Trophoblast cell (in vitro differentiated cells and primary cell): ENCODE data around the gene EGFL8.

Experiments used
- DNase-seq, 2 donors: peaks; one replicate each; pipeline ENCODE4 v3.0.0-alpha.2; 2016
- H2AFZ ChIP-seq: 2 replicates; pipeline ENCODE4 v1.6.1; 2013; ENCODE audit warnings: low read length, moderate library complexity, mild to moderate bottlenecking; ENCODE audit not compliant: insufficient read depth, poor library complexity
- H2AK5ac ChIP-seq: 2 replicates; pipeline ENCODE4 v1.6.1; 2013; ENCODE audit warnings: mild to moderate bottlenecking, low read length
- H2BK120ac ChIP-seq: 2 replicates; pipeline ENCODE4 v1.6.1; 2013; ENCODE audit warnings: low read length, mild to moderate bottlenecking, moderate library complexity; ENCODE audit not compliant: insufficient read depth, poor library complexity
- H2BK12ac ChIP-seq: 2 replicates; pipeline ENCODE4 v1.6.1; 2013; ENCODE audit warnings: mild to moderate bottlenecking, low read length, moderate library complexity
- H2BK5ac ChIP-seq: 2 replicates; pipeline ENCODE4 v1.6.1; 2013; ENCODE audit warnings: low read length, low read depth, moderate library complexity, mild to moderate bottlenecking; ENCODE audit not compliant: poor library complexity
- H3K14ac ChIP-seq: 2 replicates; pipeline ENCODE4 v1.6.1; 2013; ENCODE audit warnings: mild to moderate bottlenecking, low read length
- H3K18ac ChIP-seq: 2 replicates; pipeline ENCODE4 v1.6.1; 2013; ENCODE audit warnings: mild to moderate bottlenecking, low read length
- H3K23ac ChIP-seq: 2 replicates; pipeline ENCODE4 v1.6.1; 2013; ENCODE audit warnings: low read length
- H3K27ac ChIP-seq: 2 replicates; pipeline ENCODE4 v1.5.1; 2013; ENCODE audit warnings: low read depth, mild to moderate bottlenecking, inconsistent platforms, low read length, moderate library complexity
- H3K27me3 ChIP-seq: 2 replicates; pipeline ENCODE4 v1.6.1; 2013; ENCODE audit warnings: inconsistent platforms, mild to moderate bottlenecking, low read length, moderate library complexity; ENCODE audit not compliant: insufficient read depth
- H3K36me3 ChIP-seq, 2 experiments: 1 replicate in 1 of 2; 2 replicates in 1 of 2; pipeline ENCODE4 v1.6.1; 2013; ENCODE audit warnings: low read length in 2 of 2, mild to moderate bottlenecking in 2 of 2, moderate library complexity in 1 of 2; ENCODE audit not compliant: insufficient read depth in 2 of 2, control insufficient read depth in 1 of 2
- H3K4ac ChIP-seq: 2 replicates; pipeline ENCODE4 v1.6.1; 2013; ENCODE audit warnings: low read depth, mild to moderate bottlenecking, low read length, moderate library complexity
- H3K4me1 ChIP-seq, 2 experiments: 1 replicate in 1 of 2; 2 replicates in 1 of 2; pipeline ENCODE4 v1.6.1; 2013; ENCODE audit warnings: low read length in 2 of 2, mild to moderate bottlenecking in 2 of 2, moderate library complexity in 1 of 2; ENCODE audit not compliant: insufficient read depth in 2 of 2, control insufficient read depth in 1 of 2
- H3K4me2 ChIP-seq: 2 replicates; pipeline ENCODE4 v1.6.1; 2013; ENCODE audit warnings: inconsistent platforms, mild to moderate bottlenecking, low read length, moderate library complexity
- H3K4me3 ChIP-seq: 2 replicates; pipeline ENCODE4 v1.5.1; 2013; ENCODE audit warnings: mild to moderate bottlenecking, low read depth, low read length, inconsistent platforms
- H3K79me1 ChIP-seq: one replicate; pipeline ENCODE4 v1.6.1; 2013; ENCODE audit warnings: low read length
- H3K79me2 ChIP-seq: 2 replicates; pipeline ENCODE4 v1.6.1; 2013; ENCODE audit warnings: low read length, mild to moderate bottlenecking; ENCODE audit not compliant: control insufficient read depth, insufficient read depth, poor library complexity
- H3K9ac ChIP-seq: 2 replicates; pipeline ENCODE4 v1.6.1; 2013; ENCODE audit warnings: mild to moderate bottlenecking, low read length
- H3K9me3 ChIP-seq: 2 replicates; pipeline ENCODE4 v1.6.1; 2013; ENCODE audit warnings: low read depth, mild to moderate bottlenecking, control low read depth, inconsistent platforms, low read length; ENCODE audit not compliant: insufficient read depth
- H4K12ac ChIP-seq: 2 replicates; pipeline ENCODE4 v1.6.1; 2013; ENCODE audit warnings: low read depth, mild to moderate bottlenecking, low read length, moderate library complexity
- H4K8ac ChIP-seq: 2 replicates; pipeline ENCODE4 v1.6.1; 2013; ENCODE audit warnings: low read depth, mild to moderate bottlenecking, low read length, moderate library complexity
- H4K91ac ChIP-seq: one replicate; pipeline ENCODE4 v1.6.1; 2013; ENCODE audit warnings: low read depth, mild to moderate bottlenecking, low read length, moderate library complexity
- WGBS: extraction: QIAGEN DNeasy Blood & Tissue Kit; methylation state at CpG from one replicate; pipeline ENCODE4 v1.1.7; 2013; ENCODE audit warnings: missing lambda C conversion rate; ENCODE audit not compliant: insufficient read length, insufficient coverage; ENCODE audit errors: extremely low coverage; 5-methylcytosine and 5-hydroxymethylcytosine counted together

The EGFL8 gene

DNA sequence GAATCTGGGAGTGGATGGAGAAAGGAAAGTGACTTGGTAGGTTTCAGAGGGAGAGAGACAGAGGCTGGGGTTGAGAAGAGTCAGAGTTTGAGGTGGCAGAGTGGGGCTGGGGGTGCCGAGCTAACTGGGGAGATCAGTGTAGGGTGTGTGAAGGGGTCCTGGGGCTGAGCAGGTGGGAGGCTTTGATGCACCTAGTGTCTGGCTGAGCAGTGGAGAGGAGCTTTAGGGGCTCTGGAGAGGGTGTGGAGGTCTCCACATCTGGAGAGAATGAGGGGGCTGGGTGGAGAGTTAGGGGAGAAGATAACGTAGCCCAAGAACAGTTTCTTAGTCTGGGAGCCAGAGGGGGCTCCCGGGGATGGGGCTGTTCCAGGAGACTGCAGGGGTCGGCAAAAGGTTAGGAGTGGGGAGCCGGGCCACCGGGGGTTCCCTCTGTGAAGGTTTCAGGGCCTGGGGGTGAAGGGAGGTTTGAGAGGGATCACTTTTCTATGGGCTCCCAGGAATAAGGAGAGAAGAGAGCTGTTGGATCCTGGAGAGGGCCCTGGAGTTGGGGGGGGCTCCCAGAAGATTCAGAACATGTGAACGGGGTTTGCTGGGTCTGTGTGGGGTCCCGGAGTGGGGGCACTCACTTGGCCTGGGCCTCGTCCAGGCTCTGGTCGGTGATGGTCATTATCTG, 24.8 kb downstream of the EGFL8 start:
- Histone ChIP-seq H3K79me1 (peaks cover 18% of the 10 kb centered on the region), H3K27me3 (no peaks in the 10 kb centered on the region), H2BK120ac (peak overlapping the region; percentile 47), H3K4me1 (peaks cover 10 to 26% of the 10 kb centered on the region in 2 experiments), H2AFZ (no peak overlapping the region), H2BK5ac (peak overlapping the region; percentile 75), H3K4ac (peak overlapping the region; percentile 85), H4K91ac (peak overlapping the region; percentile 81), H3K9ac (peak overlapping the region; percentile 62), H3K9me3 (no peaks in the 10 kb centered on the region), H3K36me3 (peaks cover 22% of the 10 kb centered on the region in 2 experiments), H3K27ac (peak overlapping the region; percentile 55), H3K79me2 (peaks cover 11% of the 10 kb centered on the region), H4K8ac (peak overlapping the region; percentile 61), H3K4me3 (peak overlapping the region; percentile 71), H3K18ac (peak overlapping the region; percentile 78), H3K23ac (no peak overlapping the region), H3K14ac (peak overlapping the region; percentile 94), H2AK5ac (peak overlapping the region; percentile 48), H4K12ac (peak overlapping the region; percentile 68), H3K4me2 (peak overlapping the region; percentile 86), H2BK12ac (no peak overlapping the region)
- DNase-seq: no peak
- no CpG with 5 or more reads among the region's 10 CpGs for WGBS

DNA sequence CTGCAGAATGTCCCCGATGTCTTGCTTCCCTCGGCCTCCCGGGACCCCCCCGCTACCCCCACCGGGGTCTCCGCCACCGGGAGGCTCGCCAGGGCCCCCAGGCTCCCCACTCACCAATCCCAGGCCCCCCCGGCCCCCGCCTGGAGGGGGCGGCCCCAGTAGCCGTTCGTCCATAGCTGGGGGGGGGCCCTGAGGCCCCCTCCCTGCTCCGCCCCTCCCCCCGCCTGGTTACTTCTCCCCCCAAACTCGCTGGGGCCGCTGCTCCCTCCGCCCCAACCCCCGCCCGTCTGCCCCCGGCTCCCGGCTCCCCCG, 25.3 kb downstream of the EGFL8 start:
- H3K27ac ChIP-seq: peak overlapping the region; percentile 55
- peaks cover 20 to 22% of the 10 kb centered on the region in 2 experiments for H3K36me3 ChIP-seq
- H4K91ac ChIP-seq: peak overlapping the region; percentile 81
- H3K79me2 ChIP-seq: peaks cover 11% of the 10 kb centered on the region
- peak overlapping the region; percentile 68 for H4K12ac ChIP-seq
- H2AFZ ChIP-seq: no peak overlapping the region
- no peak for DNase-seq
- H4K8ac ChIP-seq: peak overlapping the region; percentile 61
- no peaks in the 10 kb centered on the region for H3K9me3 ChIP-seq
- peak overlapping the region; percentile 85 for H3K4ac ChIP-seq
- H2BK12ac ChIP-seq: no peak overlapping the region
- H3K9ac ChIP-seq: peak overlapping the region; percentile 62
- peak overlapping the region; percentile 86 for H3K4me2 ChIP-seq
- peaks cover 18% of the 10 kb centered on the region for H3K79me1 ChIP-seq
- no CpG with 5 or more reads among the region's 23 CpGs for WGBS
- H3K23ac ChIP-seq: no peak overlapping the region
- peak overlapping the region; percentile 47 for H2BK120ac ChIP-seq
- H3K4me1 ChIP-seq: peaks cover 10 to 24% of the 10 kb centered on the region in 2 experiments
- H3K18ac ChIP-seq: peak overlapping the region; percentile 78
- peak overlapping the region; percentile 94 for H3K14ac ChIP-seq
- peak overlapping the region; percentile 71 for H3K4me3 ChIP-seq
- H3K27me3 ChIP-seq: no peaks in the 10 kb centered on the region
- peak overlapping the region; percentile 75 for H2BK5ac ChIP-seq
- H2AK5ac ChIP-seq: peak overlapping the region; percentile 48

- peak within 1 kb of the TSS; percentile 71 for H3K4me3 ChIP-seq
- H2BK120ac ChIP-seq: peak within 1 kb of the TSS; percentile 93
- peaks cover 11% of the 10 kb centered on the region for H3K79me2 ChIP-seq
- H3K4me1 ChIP-seq: peaks cover 15 to 24% of the 10 kb centered on the region in 2 experiments
- WGBS: no CpG with 5 or more reads among the region's 23 CpGs
- peak; percentile 52 to 65 for DNase-seq
- peak within 1 kb of the TSS; percentile 70 for H3K27ac ChIP-seq
- peak within 1 kb of the TSS; percentile 85 for H2BK12ac ChIP-seq
- peak within 1 kb of the TSS; percentile 97 for H4K8ac ChIP-seq
- no peaks in the 10 kb centered on the region for H3K9me3 ChIP-seq
- no peak within 1 kb of the TSS for H3K23ac ChIP-seq
- peak within 1 kb of the TSS; percentile 62 for H3K9ac ChIP-seq
- peak within 1 kb of the TSS; percentile 92 for H4K91ac ChIP-seq
- peak within 1 kb of the TSS; percentile 51 for H2AFZ ChIP-seq
- peak within 1 kb of the TSS; percentile 92 for H2BK5ac ChIP-seq
- no peaks in the 10 kb centered on the region for H3K27me3 ChIP-seq
- peaks cover 21% of the 10 kb centered on the region for H3K79me1 ChIP-seq
- H2AK5ac ChIP-seq: peak within 1 kb of the TSS; percentile 80
- H3K14ac ChIP-seq: peak within 1 kb of the TSS; percentile 94
- H3K18ac ChIP-seq: peak within 1 kb of the TSS; percentile 89
- H4K12ac ChIP-seq: peak within 1 kb of the TSS; percentile 93
- H3K4ac ChIP-seq: peak within 1 kb of the TSS; percentile 85
- H3K36me3 ChIP-seq: peaks cover 20 to 22% of the 10 kb centered on the region in 2 experiments
- H3K4me2 ChIP-seq: peak within 1 kb of the TSS; percentile 86
These were observed 25.9 kb downstream of the EGFL8 start, which contains the start of gene PBX2 for GRCh38 chr6:32190054-32190851. TSS of gene PBX2 (minus strand) at chr6:32190202. CDS start at chr6:32189915, 287 bp downstream.

- Histone ChIP-seq H2BK12ac (peak overlapping the region; percentile 85), H3K79me2 (peaks cover 14% of the 10 kb centered on the region), H3K27me3 (no peaks in the 10 kb centered on the region), H3K4me3 (no peak overlapping the region), H3K9me3 (no peaks in the 10 kb centered on the region), H2AFZ (no peak overlapping the region), H2BK120ac (peak overlapping the region; percentile 29), H3K27ac (no peak overlapping the region), H3K18ac (peak overlapping the region; percentile 37), H3K4me1 (peaks cover 15 to 24% of the 10 kb centered on the region in 2 experiments), H4K12ac (peak overlapping the region; percentile 31), H3K4me2 (peak overlapping the region; percentile 11), H3K79me1 (peaks cover 24% of the 10 kb centered on the region), H4K8ac (peak overlapping the region; percentile 17), H2AK5ac (peak overlapping the region; percentile 59), H3K23ac (no peak overlapping the region), H2BK5ac (peak overlapping the region; percentile 11), H3K9ac (no peak overlapping the region), H3K4ac (peak overlapping the region; percentile 4), H4K91ac (peak overlapping the region; percentile 92), H3K14ac (peak overlapping the region; percentile 41), H3K36me3 (peaks cover 20 to 21% of the 10 kb centered on the region in 2 experiments)
- no peak for DNase-seq
- WGBS: no CpG with 5 or more reads among the region's 8 CpGs
These were observed 26.7 kb downstream of the EGFL8 start for GRCh38 chr6:32190911-32191677.
